RWPE2 (cell line): ENCODE measurements around the gene MRPS2.
A peak's percentile ranks its signal among the peaks of the same experiment; 100 is the strongest.

Experiments
- ATAC-seq: fragments of 200-7000 bp; cut with Tn5 transposase; 3 replicates; pipeline ENCODE4 v1.9.1; 2021; ENCODE audit warnings: low read depth
- DNase-seq: peaks from one replicate; pipeline ENCODE4 v3.0.0-alpha.2; 2020; ENCODE audit warnings: low spot score
- H3K27ac ChIP-seq: fragments of 450-650 bp; 2 replicates; pipeline ENCODE4 v1.5.1; 2017; ENCODE audit warnings: mild to moderate bottlenecking; ENCODE audit not compliant: poor library complexity, severe bottlenecking
- H3K27me3 ChIP-seq: fragments of 250-450 bp; sonication (Bioruptor Pico); 2 replicates; pipeline ENCODE4 v1.5.1; 2021; ENCODE audit warnings: mild to moderate bottlenecking, moderate library complexity; ENCODE audit not compliant: insufficient read depth, poor library complexity, severe bottlenecking
- H3K36me3 ChIP-seq: fragments of 250-450 bp; sonication (Bioruptor Pico); 2 replicates; pipeline ENCODE4 v1.5.1; 2020; ENCODE audit warnings: low read depth, mild to moderate bottlenecking, moderate library complexity
- H3K4me1 ChIP-seq: fragments of 250-450 bp; sonication (Bioruptor Pico); 2 replicates; pipeline ENCODE4 v1.5.1; 2021; ENCODE audit warnings: mild to moderate bottlenecking, moderate library complexity; ENCODE audit not compliant: insufficient read depth, poor library complexity, severe bottlenecking
- H3K4me3 ChIP-seq: fragments of 250-450 bp; sonication (Bioruptor Pico); 2 replicates; pipeline ENCODE4 v1.5.1; 2021; ENCODE audit warnings: mild to moderate bottlenecking, moderate library complexity; ENCODE audit not compliant: severe bottlenecking
- H3K9me3 ChIP-seq: fragments of 250-450 bp; sonication (Bioruptor Pico); 2 replicates; pipeline ENCODE4 v1.5.1; 2021; ENCODE audit warnings: mild to moderate bottlenecking, moderate library complexity; ENCODE audit not compliant: severe bottlenecking
- CTCF ChIP-seq: fragments of 450-650 bp; IDR thresholded peaks from one replicate; pipeline ENCODE4 v1.5.1; 2017; ENCODE audit warnings: mild to moderate bottlenecking, moderate library complexity; ENCODE audit not compliant: poor library complexity, severe bottlenecking

The MRPS2 gene

GRCh38 chr9:135506327-135507103 lies 6.0 kb downstream of the MRPS2 start:
- peak; percentile 13; the same call in 1 of the 3 replicates for ATAC-seq

GRCh38 chr9:135507104-135508035 lies 6.9 kb downstream of the MRPS2 start:
- Histone ChIP-seq H3K27ac (no peak overlapping the region), H3K27me3 (no peaks in the 10 kb centered on the region), H3K4me1 (no peaks in the 10 kb centered on the region), H3K36me3 (peaks cover 21% of the 10 kb centered on the region), H3K4me3 (no peak overlapping the region), H3K9me3 (no peaks in the 10 kb centered on the region)
- TF ChIP-seq CTCF, result no peak
- ATAC-seq (no peak), DNase-seq (peak; percentile 34)

More at GRCh38 chr9:135506327-135507103, 6.0 kb downstream of the MRPS2 start:
- peak; percentile 48 for DNase-seq
- TF ChIP-seq CTCF, result no peak
- Histone ChIP-seq H3K27me3 (no peaks in the 10 kb centered on the region), H3K27ac (no peak overlapping the region), H3K4me3 (no peak overlapping the region), H3K4me1 (no peaks in the 10 kb centered on the region), H3K36me3 (peaks cover 30% of the 10 kb centered on the region), H3K9me3 (no peaks in the 10 kb centered on the region)

GRCh38 chr9:135508211-135508820 lies 7.8 kb downstream of the MRPS2 start:
- no peak overlapping the region for H3K4me3 ChIP-seq
- peaks cover 17% of the 10 kb centered on the region for H3K36me3 ChIP-seq
- no peak for ATAC-seq

GRCh38 chr9:135509458-135509857 lies 9.0 kb downstream of the MRPS2 start:
- H3K4me1 ChIP-seq, result no peaks in the 10 kb centered on the region
- peaks cover 8% of the 10 kb centered on the region for H3K36me3 ChIP-seq
- H3K4me3 ChIP-seq, result no peak overlapping the region
- no peaks in the 10 kb centered on the region for H3K9me3 ChIP-seq
- no peak for TF ChIP-seq CTCF
- ATAC-seq, result no peak
- H3K27me3 ChIP-seq, result no peaks in the 10 kb centered on the region
- no peak overlapping the region for H3K27ac ChIP-seq
- no peak for DNase-seq

More at GRCh38 chr9:135508211-135508820, 7.8 kb downstream of the MRPS2 start:
- no peaks in the 10 kb centered on the region for H3K27me3 ChIP-seq
- no peak for TF ChIP-seq CTCF
- no peak overlapping the region for H3K27ac ChIP-seq
- H3K4me1 ChIP-seq, result no peaks in the 10 kb centered on the region
- DNase-seq, result peak; percentile 21
- H3K9me3 ChIP-seq, result no peaks in the 10 kb centered on the region
